Measurements from ENCODE around the gene CEP85L.

The CEP85L gene

GRCh38 chr6:118567974-118568373 is 83.4 kb downstream of the CEP85L start:
- FAIRE-seq: no peak
- DNase-seq (ENCODE audit: insufficient read length, low spot score): no peak
- TF ChIP-seq POLR2A (IDR thresholded peaks at IDR 0.05; ENCODE audit: low read depth, low read length): no peak

- no peak for TF ChIP-seq POLR2A (IDR thresholded peaks at IDR 0.05; ENCODE audit: low read depth, low read length)
- FAIRE-seq (peak; percentile 71), DNase-seq (ENCODE audit: insufficient read length, low spot score) (no peak)
Observed at GRCh38 chr6:118565311-118565960, 86.0 kb downstream of the CEP85L start.

GRCh38 chr6:118562959-118563358 is 88.4 kb downstream of the CEP85L start:
- FAIRE-seq: no peak

GRCh38 chr6:118562248-118562647 is 89.1 kb downstream of the CEP85L start:
- TF ChIP-seq POLR2A (IDR thresholded peaks at IDR 0.05; ENCODE audit: low read depth, low read length): no peak
- FAIRE-seq (no peak), DNase-seq (ENCODE audit: insufficient read length, low spot score) (no peak)

More at GRCh38 chr6:118562959-118563358, 88.4 kb downstream of the CEP85L start:
- TF ChIP-seq POLR2A (IDR thresholded peaks at IDR 0.05; ENCODE audit: low read depth, low read length): no peak
- DNase-seq (ENCODE audit: insufficient read length, low spot score): no peak

GRCh38 chr6:118559659-118560058 is 91.7 kb downstream of the CEP85L start:
- no peak for FAIRE-seq
- DNase-seq (ENCODE audit: insufficient read length, low spot score): no peak
- TF ChIP-seq POLR2A (IDR thresholded peaks at IDR 0.05; ENCODE audit: low read depth, low read length): no peak

- no peak for TF ChIP-seq POLR2A (IDR thresholded peaks at IDR 0.05; ENCODE audit: low read depth, low read length)
- no peak for FAIRE-seq
Observed at GRCh38 chr6:118558464-118559217, 92.8 kb downstream of the CEP85L start.

GRCh38 chr6:118554698-118555097 is 96.7 kb downstream of the CEP85L start:
- FAIRE-seq: no peak
- DNase-seq (ENCODE audit: insufficient read length, low spot score): no peak
- no peak for TF ChIP-seq POLR2A (IDR thresholded peaks at IDR 0.05; ENCODE audit: low read depth, low read length)

More at GRCh38 chr6:118558464-118559217, 92.8 kb downstream of the CEP85L start:
- DNase-seq (ENCODE audit: insufficient read length, low spot score): no peak

- DNase-seq (ENCODE audit: insufficient read length, low spot score) (no peak), FAIRE-seq (no peak)
- TF ChIP-seq POLR2A (IDR thresholded peaks at IDR 0.05; ENCODE audit: low read depth, low read length): no peak
Observed at GRCh38 chr6:118553132-118553531, 98.3 kb downstream of the CEP85L start.

GRCh38 chr6:118551063-118552053 is 100.0 kb downstream of the CEP85L start:
- DNase-seq (ENCODE audit: insufficient read length, low spot score) (no peak), FAIRE-seq (no peak)
- TF ChIP-seq POLR2A (IDR thresholded peaks at IDR 0.05; ENCODE audit: low read depth, low read length): no peak

- TF ChIP-seq POLR2A (IDR thresholded peaks at IDR 0.05; ENCODE audit: low read depth, low read length): no peak
- DNase-seq (ENCODE audit: insufficient read length, low spot score): no peak
- no peak for FAIRE-seq
Observed at GRCh38 chr6:118548613-118549012, 102.8 kb downstream of the CEP85L start.

- DNase-seq (ENCODE audit: insufficient read length, low spot score): no peak
- no peak for TF ChIP-seq POLR2A (IDR thresholded peaks at IDR 0.05; ENCODE audit: low read depth, low read length)
- no peak for FAIRE-seq
Observed at GRCh38 chr6:118548136-118548535, 103.3 kb downstream of the CEP85L start, which contains the start of gene PLN. PLN (plus strand) TSS chr6:118548296; CDS start chr6:118558922, 10,626 bp downstream.

GRCh38 chr6:118546880-118547218 is 104.5 kb downstream of the CEP85L start:
- TF ChIP-seq POLR2A (IDR thresholded peaks at IDR 0.05; ENCODE audit: low read depth, low read length): no peak
- DNase-seq (ENCODE audit: insufficient read length, low spot score): no peak
- no peak for FAIRE-seq

GRCh38 chr6:118546164-118546879 is 105.1 kb downstream of the CEP85L start:
- FAIRE-seq (no peak), DNase-seq (ENCODE audit: insufficient read length, low spot score) (no peak)
- no peak for TF ChIP-seq POLR2A (IDR thresholded peaks at IDR 0.05; ENCODE audit: low read depth, low read length)

All from H54 (cell line).